Right lobe of liver (tissue), 4 donors: ENCODE results near the gene PFKL.

Experiments
- CTCF ChIP-seq, 4 donors: fragments of 200-600 bp in 3 of 4; fragments of 450-650 bp in 1 of 4; IDR thresholded peaks; one replicate each; pipeline versions ENCODE4 v1.5.1 to v1.8.0; 2016 to 2022; ENCODE audit warnings: antibody characterized with exemption in 4 of 4, mild to moderate bottlenecking in 2 of 4
- POLR2A ChIP-seq: fragments of 450-650 bp; IDR thresholded peaks from one replicate; pipeline ENCODE4 v1.6.1; 2017; ENCODE audit warnings: antibody characterized with exemption, mild to moderate bottlenecking
- donor health status: DM: no; HTN: no; CAD: no.
- donor health status: DM: no; HTN: no; CAD: no.
- donor health status: DM: no; HTN: yes; CAD: no.

GRCh38 chr21:44306936-44307704 lies 7.3 kb downstream of the PFKL start:
- TF ChIP-seq CTCF (IDR thresholded peaks at IDR 0.05) (no peak), POLR2A (no peak)
